Muscle layer of colon (tissue), 2 donors: ENCODE measurements around the gene ZFP1.
"Not testable (repeated sequence)": the region's sequence is repeated elsewhere in the genome, so short reads cannot be mapped to it uniquely, and the experiment has no call there.

ENCODE experiments used
- H3K27ac ChIP-seq: one replicate; pipeline ENCODE4 v1.7.0; 2013; ENCODE audit warnings: low read depth, mild to moderate bottlenecking, low read length, moderate library complexity
- H3K27me3 ChIP-seq, 2 donors: one replicate each; pipeline ENCODE4 v1.7.0; 2013; ENCODE audit warnings: low read length in 2 of 2, mild to moderate bottlenecking in 2 of 2; ENCODE audit not compliant: insufficient read depth in 2 of 2, control insufficient read depth in 1 of 2
- H3K36me3 ChIP-seq: one replicate; pipeline ENCODE4 v1.7.0; 2013; ENCODE audit warnings: mild to moderate bottlenecking, low read length; ENCODE audit not compliant: insufficient read depth
- H3K4me1 ChIP-seq: one replicate; pipeline ENCODE4 v1.7.0; 2013; ENCODE audit warnings: mild to moderate bottlenecking, low read length; ENCODE audit not compliant: insufficient read depth
- H3K4me3 ChIP-seq, 2 donors: one replicate each; pipeline ENCODE4 v1.7.0; 2013; ENCODE audit warnings: low read length in 2 of 2, low read depth in 1 of 2, mild to moderate bottlenecking in 1 of 2, moderate library complexity in 1 of 2
- H3K9ac ChIP-seq: one replicate; pipeline ENCODE4 v1.7.0; 2013; ENCODE audit warnings: low read length
- H3K9me3 ChIP-seq: one replicate; pipeline ENCODE4 v1.7.0; 2013; ENCODE audit warnings: mild to moderate bottlenecking, low read length
- donor health status: abdominal sarcoma.
- donor health status: Adenocarcinoma of cecum.

ZFP1 gene

GRCh38 chr16:75208242-75208825 is 60.0 kb downstream of the ZFP1 start:
- Histone ChIP-seq H3K36me3 (no peaks in the 10 kb centered on the region), H3K27me3 (no peaks in the 10 kb centered on the region), H3K9ac (no peak overlapping the region), H3K4me1 (no peaks in the 10 kb centered on the region), H3K9me3 (no peaks in the 10 kb centered on the region), H3K4me3 (no peak overlapping the region), H3K27ac (no peak overlapping the region)

- Histone ChIP-seq H3K27ac (no peak overlapping the region), H3K9ac (no peak overlapping the region), H3K36me3 (no peaks in the 10 kb centered on the region), H3K4me1 (no peaks in the 10 kb centered on the region), H3K27me3 (no peaks in the 10 kb centered on the region), H3K4me3 (no peak overlapping the region), H3K9me3 (no peaks in the 10 kb centered on the region)
Observed at GRCh38 chr16:75208861-75209505, 60.7 kb downstream of the ZFP1 start.

- not testable (repeated sequence) for H3K27ac ChIP-seq, H3K27me3 ChIP-seq, H3K9ac ChIP-seq, H3K4me1 ChIP-seq, H3K9me3 ChIP-seq, H3K4me3 ChIP-seq, H3K36me3 ChIP-seq
Observed at GRCh38 chr16:75209514-75209913, 61.2 kb downstream of the ZFP1 start.

GRCh38 chr16:75209944-75210343 is 61.6 kb downstream of the ZFP1 start:
- Histone ChIP-seq H3K4me1 (no peaks in the 10 kb centered on the region), H3K9me3 (no peaks in the 10 kb centered on the region), H3K36me3 (no peaks in the 10 kb centered on the region), H3K27me3 (no peaks in the 10 kb centered on the region), H3K27ac (no peak overlapping the region), H3K4me3 (no peak overlapping the region), H3K9ac (no peak overlapping the region)

- not testable (repeated sequence) for H3K27ac ChIP-seq, H3K36me3 ChIP-seq, H3K27me3 ChIP-seq, H3K4me1 ChIP-seq, H3K9ac ChIP-seq, H3K9me3 ChIP-seq, H3K4me3 ChIP-seq
Observed at GRCh38 chr16:75211286-75211685, 63.0 kb downstream of the ZFP1 start.

GRCh38 chr16:75216127-75216526 is 67.8 kb downstream of the ZFP1 start:
- Histone ChIP-seq H3K4me3 (no peak overlapping the region), H3K9ac (no peak overlapping the region), H3K9me3 (no peaks in the 10 kb centered on the region), H3K27ac (no peak overlapping the region), H3K27me3 (no peaks in the 10 kb centered on the region), H3K36me3 (no peaks in the 10 kb centered on the region), H3K4me1 (no peaks in the 10 kb centered on the region)

- Histone ChIP-seq H3K27me3 (no peaks in the 10 kb centered on the region), H3K36me3 (no peaks in the 10 kb centered on the region)
Observed at GRCh38 chr16:75216576-75216975, 68.3 kb downstream of the ZFP1 start.

GRCh38 chr16:75217389-75217851 is 69.1 kb downstream of the ZFP1 start:
- Histone ChIP-seq H3K27ac (no peak overlapping the region), H3K4me3 (no peak overlapping the region), H3K9me3 (no peaks in the 10 kb centered on the region), H3K4me1 (no peaks in the 10 kb centered on the region), H3K27me3 (no peaks in the 10 kb centered on the region), H3K9ac (no peak overlapping the region), H3K36me3 (no peaks in the 10 kb centered on the region)

More at GRCh38 chr16:75216576-75216975, 68.3 kb downstream of the ZFP1 start:
- Histone ChIP-seq H3K9ac (no peak overlapping the region), H3K4me3 (no peak overlapping the region), H3K27ac (no peak overlapping the region), H3K4me1 (no peaks in the 10 kb centered on the region), H3K9me3 (no peaks in the 10 kb centered on the region)

- H3K27ac ChIP-seq = no peak within 1 kb of the TSS
- no peak within 1 kb of the TSS for H3K9ac ChIP-seq
- H3K36me3 ChIP-seq = no peaks in the 10 kb centered on the region
- no peaks in the 10 kb centered on the region for H3K27me3 ChIP-seq
- no peaks in the 10 kb centered on the region for H3K9me3 ChIP-seq
- H3K4me3 ChIP-seq = no peak within 1 kb of the TSS
- H3K4me1 ChIP-seq = no peaks in the 10 kb centered on the region
Observed at GRCh38 chr16:75218256-75219076, 70.1 kb downstream of the ZFP1 start, which contains the start of gene CTRB1. Gene CTRB1 (plus strand): TSS chr16:75218988. CDS start chr16:75219008, 20 bp downstream.

GRCh38 chr16:75219088-75219487 is 70.8 kb downstream of the ZFP1 start:
- Histone ChIP-seq H3K36me3 (no peaks in the 10 kb centered on the region), H3K9ac (no peak overlapping the region), H3K4me3 (no peak overlapping the region), H3K27me3 (no peaks in the 10 kb centered on the region), H3K4me1 (no peaks in the 10 kb centered on the region), H3K9me3 (no peaks in the 10 kb centered on the region), H3K27ac (no peak overlapping the region)

GRCh38 chr16:75219838-75220237 is 71.5 kb downstream of the ZFP1 start:
- no peak overlapping the region for H3K27ac ChIP-seq
- no peaks in the 10 kb centered on the region for H3K36me3 ChIP-seq
- no peaks in the 10 kb centered on the region for H3K9me3 ChIP-seq
- no peaks in the 10 kb centered on the region for H3K4me1 ChIP-seq
- no peak overlapping the region for H3K9ac ChIP-seq
- H3K4me3 ChIP-seq = no peak overlapping the region
- H3K27me3 ChIP-seq = peaks cover 0 to 6% of the 10 kb centered on the region in 2 donors
